CD4-positive, alpha-beta T cell (primary cell): ENCODE results near the gene CCDC185. TPM values are rescaled to one million over a fixed set of nuclear protein-coding genes. Genes with fewer than 3 reads are reported as not detected.

ENCODE experiments used
- ATAC-seq: fragments of 200-7000 bp; cut with Tn5 transposase; one replicate; pipeline ENCODE4 v1.10.0; 2022; ENCODE audit warnings: mild to moderate bottlenecking; ENCODE audit not compliant: poor library complexity
- CTCF ChIA-PET: fragments of 350-600 bp; sonication (Branson Sonifier 250); formaldehyde crosslinking; loops from one replicate; lab custom pipeline; 2021; ENCODE audit warnings: antibody characterized with exemption, inconsistent platforms; lab: Charles Lee
- POLR2A ChIA-PET: fragments of 350-600 bp; sonication (Branson Sonifier 250); formaldehyde crosslinking; loops from one replicate; lab custom pipeline; 2021; ENCODE audit warnings: antibody characterized with exemption, inconsistent platforms; lab: Charles Lee
- DNase-seq, 14 experiments: peaks; one replicate each; pipeline ENCODE4 v3.0.0-alpha.2; 2013 to 2020; ENCODE audit warnings: mixed read lengths in 2 of 14
- H3K27ac ChIP-seq, 2 donors: one replicate each; pipeline versions ENCODE4 v1.5.1 to v1.7.0; 2013; ENCODE audit warnings: low read length in 2 of 2, low read depth in 1 of 2, mild to moderate bottlenecking in 1 of 2
- H3K27me3 ChIP-seq, 2 experiments: 1 replicate in 1 of 2; 2 replicates in 1 of 2; pipeline versions ENCODE4 v1.6.1 to v1.7.0; 2013; ENCODE audit warnings: low read length in 2 of 2, control low read depth in 1 of 2, mild to moderate bottlenecking in 1 of 2, moderate library complexity in 1 of 2; ENCODE audit not compliant: insufficient read depth in 2 of 2, control insufficient read depth in 1 of 2
- H3K36me3 ChIP-seq: one replicate; pipeline ENCODE4 v1.6.1; 2013; ENCODE audit warnings: low read length, control low read depth; ENCODE audit not compliant: insufficient read depth
- H3K4me1 ChIP-seq: one replicate; pipeline ENCODE4 v1.6.1; 2013; ENCODE audit warnings: low read length, control low read depth; ENCODE audit not compliant: insufficient read depth
- H3K4me3 ChIP-seq: one replicate; pipeline ENCODE4 v1.5.1; 2013; ENCODE audit warnings: mild to moderate bottlenecking, low read length, moderate library complexity
- H3K9me3 ChIP-seq, 2 experiments: 1 replicate in 1 of 2; 2 replicates in 1 of 2; pipeline versions ENCODE4 v1.6.1 to v1.7.0; 2013; ENCODE audit warnings: low read length in 2 of 2, mild to moderate bottlenecking in 2 of 2, control low read depth in 1 of 2, moderate library complexity in 1 of 2; ENCODE audit not compliant: control insufficient read depth in 1 of 2, insufficient read depth in 1 of 2
- H3K27ac Mint-ChIP-seq: one replicate; pipeline ENCODE4 v1.8.0; 2020; ENCODE audit warnings: mixed read lengths
- H3K27me3 Mint-ChIP-seq: one replicate; pipeline ENCODE4 v1.8.0; 2021; ENCODE audit warnings: mixed read lengths
- H3K36me3 Mint-ChIP-seq: one replicate; pipeline ENCODE4 v1.8.0; 2021; ENCODE audit warnings: low read depth, mixed read lengths
- H3K4me1 Mint-ChIP-seq: one replicate; pipeline ENCODE4 v1.8.0; 2021; ENCODE audit warnings: low read depth, mixed read lengths
- H3K4me3 Mint-ChIP-seq: one replicate; pipeline ENCODE4 v1.8.0; 2020; ENCODE audit warnings: mild to moderate bottlenecking, mixed read lengths
- H3K9me3 Mint-ChIP-seq: one replicate; pipeline ENCODE4 v1.8.0; 2020; ENCODE audit warnings: mixed read lengths
- intact Hi-C, 2 experiments: fragments of 100-400 bp; cut with DNase I in 1 of 2; cut with micrococcal nuclease in 1 of 2; formaldehyde crosslinking; loops; one replicate each; pipeline versions ENCODE4 v1.15.1 to v1.9.0; 2023 to 2025; cut with DNase I, micrococcal nuclease
- polyA plus RNA-seq, 2 donors: library from polyadenylated mRNA; unstranded; fragments of 120-200 nt; gene quantifications; one replicate each; pipeline ENCODE4 v1.2.1, GENCODE V29; 2013
- total RNA-seq, 174 experiments: library from RNA in 2 of 174; stranded (reverse) in 2 of 174; gene quantifications; one replicate each; pipeline ENCODE4 v1.2.3 and lab custom pipeline; 2021 to 2026
- TF ChIP-seq, protein P1 (sequence below): fragments of 200-600 bp; IDR thresholded peaks from one replicate; pipeline ENCODE4 v1.8.0; 2022; ENCODE audit warnings: antibody characterized with exemption, mild to moderate bottlenecking

Gene CCDC185
- total RNA-seq (not detected), total RNA-seq (lab: John Stamatoyannopoulos, UW) (0 to 0.11 (median 0) reads per million in 172 experiments)
- 0.03 TPM for polyA plus RNA-seq (2013, experiment 1 of 2)
- polyA plus RNA-seq (2013, experiment 2 of 2), result not detected

DNA sequence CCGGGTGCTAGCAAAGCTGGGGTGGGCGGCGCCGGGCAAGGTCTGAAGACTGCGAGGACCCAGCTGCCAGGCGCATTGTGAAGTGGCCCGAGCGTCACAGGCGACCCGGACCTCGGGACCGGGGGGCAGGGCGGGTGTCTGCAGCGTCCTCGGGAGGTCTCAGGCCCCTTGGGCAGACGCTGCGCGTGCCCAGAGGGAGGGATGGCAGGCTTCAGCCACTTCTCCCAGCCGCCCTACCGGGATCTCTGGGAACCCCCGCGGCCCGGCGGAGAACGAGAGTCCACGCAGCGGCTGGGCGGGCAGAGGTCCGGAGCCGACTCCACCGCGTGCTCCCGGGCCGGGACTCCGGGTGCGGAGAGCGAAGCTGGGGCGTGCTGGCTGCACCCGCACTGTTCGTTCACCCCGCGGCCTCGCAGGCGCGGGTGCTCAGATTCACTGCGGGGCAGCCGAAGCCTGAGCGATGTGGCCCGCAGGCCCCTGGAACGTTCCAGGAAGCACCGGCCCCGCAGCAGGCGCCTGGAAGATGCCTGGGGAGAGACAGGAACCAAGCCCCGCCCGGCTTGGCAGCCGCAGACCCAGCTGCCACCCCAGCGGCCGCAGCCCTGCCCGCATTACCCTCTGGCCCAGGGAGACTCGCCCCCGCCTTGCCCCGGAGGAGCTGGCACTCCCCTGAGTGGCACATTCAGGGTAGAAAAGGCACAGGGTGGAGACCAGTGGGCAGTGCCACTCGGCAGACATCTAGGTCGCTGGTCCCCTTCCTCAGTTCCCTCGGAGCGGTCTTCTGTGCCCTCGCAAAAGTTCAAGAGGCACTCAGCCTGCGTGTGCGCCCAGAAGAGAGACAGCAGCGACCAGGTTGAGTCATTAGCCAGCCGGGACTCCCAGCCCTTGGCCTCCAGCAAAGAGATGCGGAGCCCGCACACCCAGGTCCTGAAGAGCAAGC lies at the start of gene CCDC185:
TSS of gene CCDC185 (plus strand) at position 141 of the 940 bp plus-strand sequence. CDS start at position 202, 61 bp downstream.
- intact Hi-C loops, result no loop called here
- peak; percentile 24 for ATAC-seq
- peak in 1 of 14 experiments; percentile 4 for DNase-seq

DNA sequence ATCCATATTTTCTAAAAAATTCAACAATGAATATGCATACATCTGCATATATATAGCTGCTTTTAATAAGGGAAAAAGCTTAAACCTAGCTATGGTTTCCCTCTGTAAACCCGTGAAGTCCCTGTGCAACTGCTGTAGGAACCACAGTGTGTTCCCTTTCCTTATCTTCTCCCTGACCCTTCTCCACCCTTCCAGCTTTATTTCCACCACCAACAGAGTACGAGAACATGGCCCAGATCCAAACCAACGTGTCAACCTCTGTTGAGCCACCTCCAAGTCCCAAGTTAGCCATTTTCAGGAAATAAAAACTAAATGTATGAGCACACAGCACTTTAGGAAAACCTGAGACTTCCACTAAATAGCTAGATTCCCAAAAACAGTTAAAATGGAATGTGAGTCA lies 49.5 kb upstream of the CCDC185 start:
- Histone ChIP-seq H3K4me1 (no peaks in the 10 kb centered on the region), H3K36me3 (no peaks in the 10 kb centered on the region), H3K9me3 (no peaks in the 10 kb centered on the region), H3K27ac (no peak overlapping the region), H3K27me3 (no peaks in the 10 kb centered on the region), H3K4me3 (no peak overlapping the region)
- TF ChIP-seq, protein P1, sequence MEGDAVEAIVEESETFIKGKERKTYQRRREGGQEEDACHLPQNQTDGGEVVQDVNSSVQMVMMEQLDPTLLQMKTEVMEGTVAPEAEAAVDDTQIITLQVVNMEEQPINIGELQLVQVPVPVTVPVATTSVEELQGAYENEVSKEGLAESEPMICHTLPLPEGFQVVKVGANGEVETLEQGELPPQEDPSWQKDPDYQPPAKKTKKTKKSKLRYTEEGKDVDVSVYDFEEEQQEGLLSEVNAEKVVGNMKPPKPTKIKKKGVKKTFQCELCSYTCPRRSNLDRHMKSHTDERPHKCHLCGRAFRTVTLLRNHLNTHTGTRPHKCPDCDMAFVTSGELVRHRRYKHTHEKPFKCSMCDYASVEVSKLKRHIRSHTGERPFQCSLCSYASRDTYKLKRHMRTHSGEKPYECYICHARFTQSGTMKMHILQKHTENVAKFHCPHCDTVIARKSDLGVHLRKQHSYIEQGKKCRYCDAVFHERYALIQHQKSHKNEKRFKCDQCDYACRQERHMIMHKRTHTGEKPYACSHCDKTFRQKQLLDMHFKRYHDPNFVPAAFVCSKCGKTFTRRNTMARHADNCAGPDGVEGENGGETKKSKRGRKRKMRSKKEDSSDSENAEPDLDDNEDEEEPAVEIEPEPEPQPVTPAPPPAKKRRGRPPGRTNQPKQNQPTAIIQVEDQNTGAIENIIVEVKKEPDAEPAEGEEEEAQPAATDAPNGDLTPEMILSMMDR, result no peak
- Mint-ChIP-seq H3K4me1 (peaks cover 19% of the 10 kb centered on the region), H3K27me3 (no peaks in the 10 kb centered on the region), H3K4me3 (no peak overlapping the region), H3K36me3 (peaks cover 5% of the 10 kb centered on the region), H3K27ac (no peak overlapping the region), H3K9me3 (no peaks in the 10 kb centered on the region)
- POLR2A ChIA-PET, result interaction anchor here (0.8 kb wide), 1 partner anchor 57 kb away, joined by 4 read pairs; no protein-coding TSS in a partner anchor
- ATAC-seq, result no peak
- no peak for DNase-seq
- CTCF ChIA-PET, result no interaction called here
- intact Hi-C loops, result no loop called here

More for the DNA sequence above, at the start of gene CCDC185:
- H3K27ac ChIP-seq, result no peak within 1 kb of the TSS
- ChIA-PET POLR2A (no interaction called here), CTCF (no interaction called here)
- H3K27me3 ChIP-seq, result peaks cover 18 to 26% of the 10 kb centered on the region in 2 experiments
- H3K4me3 Mint-ChIP-seq, result peak within 1 kb of the TSS; percentile 1
- H3K9me3 ChIP-seq, result peaks cover 0 to 11% of the 10 kb centered on the region in 2 experiments
- H3K9me3 Mint-ChIP-seq, result no peaks in the 10 kb centered on the region
- H3K27me3 Mint-ChIP-seq, result peaks cover 49% of the 10 kb centered on the region
- H3K4me1 Mint-ChIP-seq, result no peaks in the 10 kb centered on the region
- no peaks in the 10 kb centered on the region for H3K36me3 ChIP-seq
- no peaks in the 10 kb centered on the region for H3K36me3 Mint-ChIP-seq
- TF ChIP-seq, protein P1, result no peak
- H3K27ac Mint-ChIP-seq, result no peak within 1 kb of the TSS
- H3K4me1 ChIP-seq, result peaks cover 13% of the 10 kb centered on the region
- H3K4me3 ChIP-seq, result peak within 1 kb of the TSS; percentile 29

DNA sequence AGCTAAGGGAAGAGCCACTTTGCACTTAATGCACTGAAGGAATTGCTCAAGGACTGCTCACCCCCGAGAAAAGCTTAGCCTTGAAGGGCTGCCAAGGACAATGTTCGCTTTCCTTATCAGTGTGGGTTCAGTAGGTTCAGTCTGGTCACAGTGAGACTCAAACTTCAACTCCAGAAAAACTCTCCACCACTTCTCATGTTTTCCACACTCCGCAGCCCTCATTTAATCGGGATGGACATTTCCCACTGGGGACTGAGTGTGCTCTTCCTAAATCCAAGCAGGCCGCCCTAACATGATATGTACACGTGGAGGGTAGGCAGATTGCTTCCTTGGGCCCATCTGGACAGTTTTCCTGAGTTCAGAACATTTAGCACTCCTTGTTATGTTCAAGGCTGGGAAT lies 48.7 kb upstream of the CCDC185 start:
- H3K9me3 ChIP-seq, result no peaks in the 10 kb centered on the region
- ChIA-PET CTCF (interaction anchor here (0.6 kb wide), 1 partner anchor 201 kb away, joined by 3 read pairs; the partner anchor contains the start of gene TLR5), POLR2A (no interaction called here)

More for the DNA sequence above, 48.7 kb upstream of the CCDC185 start:
- H3K27ac Mint-ChIP-seq, result no peak overlapping the region
- H3K36me3 ChIP-seq, result no peaks in the 10 kb centered on the region
- no peak overlapping the region for H3K4me3 Mint-ChIP-seq
- ATAC-seq (no peak), DNase-seq (no peak)
- peaks cover 7% of the 10 kb centered on the region for H3K36me3 Mint-ChIP-seq
- H3K4me3 ChIP-seq, result no peak overlapping the region
- TF ChIP-seq, protein P1, result no peak
- no peaks in the 10 kb centered on the region for H3K27me3 Mint-ChIP-seq
- H3K27ac ChIP-seq, result no peak overlapping the region
- peaks cover 22% of the 10 kb centered on the region for H3K4me1 Mint-ChIP-seq
- H3K27me3 ChIP-seq, result no peaks in the 10 kb centered on the region
- intact Hi-C loops, result no loop called here
- no peaks in the 10 kb centered on the region for H3K9me3 Mint-ChIP-seq
- no peaks in the 10 kb centered on the region for H3K4me1 ChIP-seq
